ENCODE data around the gene FOXP1. TPM values are rescaled to one million over a fixed set of nuclear protein-coding genes. Genes with fewer than 3 reads are reported as not detected.

Gene FOXP1
- total RNA-seq, 1 experiment from 2014 or later, result 2.9 TPM

GRCh38 chr3:71011565-71012287 is 571.8 kb downstream of the FOXP1 start:
- POLR2A ChIA-PET, result no interaction called here
- in situ Hi-C loops (cut with HindIII; ENCODE audit: low pct_unique_long_range_greater_than_20kb, low sequenced_read_pairs), result no loop called here
- Histone ChIP-seq H3K27ac (ENCODE audit: low read length) (no peak overlapping the region), H3K36me3 (ENCODE audit: control insufficient read depth, insufficient read depth, low read length) (no peaks in the 10 kb centered on the region), H3K4me3 (ENCODE audit: low read depth in 2 of 2, low read length in 2 of 2) (no peak overlapping the region), H3K9me3 (ENCODE audit: control insufficient read depth, insufficient read depth, low read depth, low read length) (no peaks in the 10 kb centered on the region), H3K27me3 (ENCODE audit: control insufficient read depth, insufficient read depth, low read length) (no peaks in the 10 kb centered on the region), H3K4me1 (ENCODE audit: control insufficient read depth, insufficient read depth, low read length) (no peaks in the 10 kb centered on the region)
- DNase-seq (ENCODE audit: low read depth, low spot score), result no peak
- BruUV-seq (replicated peaks), result no TSS peak
- no peak for ATAC-seq
- intact Hi-C loops (cut with micrococcal nuclease; ENCODE audit: unreplicated experiment), result no loop called here
- CTCF ChIA-PET, result no interaction called here
- TF ChIP-seq POLR2AphosphoS5 (IDR thresholded peaks at IDR 0.05; ENCODE audit: low read depth, low read length) (no peak), TCF7L2 (IDR thresholded peaks at IDR 0.05; ENCODE audit: low read depth, low read length) (no peak), SIN3A (IDR thresholded peaks at IDR 0.05; ENCODE audit: borderline replicate concordance, insufficient read depth, low read depth, low read length) (no peak), REST (IDR thresholded peaks at IDR 0.05; ENCODE audit: insufficient read depth in 1 of 2, low read depth in 2 of 2, low read length in 1 of 2) (no peak)
- TF ChIP-seq, protein P1, sequence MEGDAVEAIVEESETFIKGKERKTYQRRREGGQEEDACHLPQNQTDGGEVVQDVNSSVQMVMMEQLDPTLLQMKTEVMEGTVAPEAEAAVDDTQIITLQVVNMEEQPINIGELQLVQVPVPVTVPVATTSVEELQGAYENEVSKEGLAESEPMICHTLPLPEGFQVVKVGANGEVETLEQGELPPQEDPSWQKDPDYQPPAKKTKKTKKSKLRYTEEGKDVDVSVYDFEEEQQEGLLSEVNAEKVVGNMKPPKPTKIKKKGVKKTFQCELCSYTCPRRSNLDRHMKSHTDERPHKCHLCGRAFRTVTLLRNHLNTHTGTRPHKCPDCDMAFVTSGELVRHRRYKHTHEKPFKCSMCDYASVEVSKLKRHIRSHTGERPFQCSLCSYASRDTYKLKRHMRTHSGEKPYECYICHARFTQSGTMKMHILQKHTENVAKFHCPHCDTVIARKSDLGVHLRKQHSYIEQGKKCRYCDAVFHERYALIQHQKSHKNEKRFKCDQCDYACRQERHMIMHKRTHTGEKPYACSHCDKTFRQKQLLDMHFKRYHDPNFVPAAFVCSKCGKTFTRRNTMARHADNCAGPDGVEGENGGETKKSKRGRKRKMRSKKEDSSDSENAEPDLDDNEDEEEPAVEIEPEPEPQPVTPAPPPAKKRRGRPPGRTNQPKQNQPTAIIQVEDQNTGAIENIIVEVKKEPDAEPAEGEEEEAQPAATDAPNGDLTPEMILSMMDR (IDR thresholded peaks at IDR 0.05), result no peak

GRCh38 chr3:71010726-71011455 is 572.6 kb downstream of the FOXP1 start:
- in situ Hi-C loops (cut with HindIII; ENCODE audit: low pct_unique_long_range_greater_than_20kb, low sequenced_read_pairs), result no loop called here

More at GRCh38 chr3:71010726-71011455, 572.6 kb downstream of the FOXP1 start:
- H3K4me1 ChIP-seq (ENCODE audit: control insufficient read depth, insufficient read depth, low read length), result no peaks in the 10 kb centered on the region
- POLR2A ChIA-PET, result no interaction called here
- DNase-seq (ENCODE audit: low read depth, low spot score), result no peak
- H3K27ac ChIP-seq (ENCODE audit: low read length), result no peak overlapping the region
- no peaks in the 10 kb centered on the region for H3K36me3 ChIP-seq (ENCODE audit: control insufficient read depth, insufficient read depth, low read length)
- no peak for ATAC-seq
- intact Hi-C loops (cut with micrococcal nuclease; ENCODE audit: unreplicated experiment), result no loop called here
- no TSS peak for BruUV-seq (replicated peaks)
- CTCF ChIA-PET, result no interaction called here
- H3K27me3 ChIP-seq (ENCODE audit: control insufficient read depth, insufficient read depth, low read length), result no peaks in the 10 kb centered on the region
- H3K9me3 ChIP-seq (ENCODE audit: control insufficient read depth, insufficient read depth, low read depth, low read length), result no peaks in the 10 kb centered on the region
- no peak for TF ChIP-seq REST (IDR thresholded peaks at IDR 0.05; ENCODE audit: insufficient read depth in 1 of 2, low read depth in 2 of 2, low read length in 1 of 2)
- no peak for TF ChIP-seq POLR2AphosphoS5 (IDR thresholded peaks at IDR 0.05; ENCODE audit: low read depth, low read length)
- TF ChIP-seq TCF7L2 (IDR thresholded peaks at IDR 0.05; ENCODE audit: low read depth, low read length), result no peak
- no peak for TF ChIP-seq SIN3A (IDR thresholded peaks at IDR 0.05; ENCODE audit: borderline replicate concordance, insufficient read depth, low read depth, low read length)
- TF ChIP-seq, protein P1 (IDR thresholded peaks at IDR 0.05), result no peak
- H3K4me3 ChIP-seq (ENCODE audit: low read depth in 2 of 2, low read length in 2 of 2), result no peak overlapping the region

Measured in Panc1 (cell line).